ENCODE measurements around the gene DNAJB13. TPM values are rescaled to one million over a fixed set of nuclear protein-coding genes. Genes with fewer than 3 reads are reported as not detected.

Gene DNAJB13, protein sequence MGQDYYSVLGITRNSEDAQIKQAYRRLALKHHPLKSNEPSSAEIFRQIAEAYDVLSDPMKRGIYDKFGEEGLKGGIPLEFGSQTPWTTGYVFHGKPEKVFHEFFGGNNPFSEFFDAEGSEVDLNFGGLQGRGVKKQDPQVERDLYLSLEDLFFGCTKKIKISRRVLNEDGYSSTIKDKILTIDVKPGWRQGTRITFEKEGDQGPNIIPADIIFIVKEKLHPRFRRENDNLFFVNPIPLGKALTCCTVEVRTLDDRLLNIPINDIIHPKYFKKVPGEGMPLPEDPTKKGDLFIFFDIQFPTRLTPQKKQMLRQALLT
- 0.15 to 0.50 TPM (median 0.41 TPM) in 5 replicates for total RNA-seq (2022; extraction: Qiagen RNA extraction)

DNA sequence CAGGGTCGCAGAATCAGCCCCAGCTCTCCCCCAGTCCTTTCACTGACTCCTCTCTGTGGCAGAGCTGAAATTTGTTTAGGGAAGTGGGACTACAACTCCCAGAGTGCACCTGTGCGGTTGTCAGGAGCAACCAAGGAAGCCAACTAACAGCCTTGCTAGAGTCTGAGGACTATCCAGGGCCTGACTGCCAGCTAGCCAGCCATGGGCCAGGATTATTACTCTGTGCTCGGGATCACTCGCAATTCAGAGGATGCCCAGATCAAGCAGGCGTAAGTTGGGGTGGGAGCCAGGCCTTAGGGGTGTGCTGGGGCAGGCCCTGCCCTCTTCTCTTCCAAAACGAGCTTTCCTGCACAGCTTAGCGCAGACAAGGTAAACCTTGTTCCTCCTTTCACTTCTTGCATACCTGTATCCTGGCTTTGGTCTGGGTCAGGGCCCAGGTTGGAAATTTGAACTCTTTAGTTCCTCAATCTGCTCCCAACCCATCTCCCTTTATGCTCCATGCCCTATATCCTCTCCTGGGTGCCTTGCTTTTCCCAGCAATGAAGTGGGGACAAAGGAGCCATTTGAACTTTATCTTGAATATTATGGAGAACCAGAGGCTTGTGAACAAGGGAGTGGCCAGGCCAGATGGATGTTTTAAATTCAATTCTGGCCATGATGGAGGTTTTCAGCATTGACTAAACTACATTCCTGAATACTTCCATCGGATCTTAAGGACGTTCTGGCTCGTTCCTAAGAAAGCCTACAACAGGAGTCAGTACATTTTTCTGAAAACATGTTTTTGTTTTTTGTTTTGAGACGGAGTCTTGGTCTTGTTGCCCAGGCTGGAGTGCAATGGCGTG, at the start of gene DNAJB13:
DNAJB13 (plus strand) TSS at position 158 of the 842 bp plus-strand sequence; CDS start at position 202, 44 bp downstream.

DNA sequence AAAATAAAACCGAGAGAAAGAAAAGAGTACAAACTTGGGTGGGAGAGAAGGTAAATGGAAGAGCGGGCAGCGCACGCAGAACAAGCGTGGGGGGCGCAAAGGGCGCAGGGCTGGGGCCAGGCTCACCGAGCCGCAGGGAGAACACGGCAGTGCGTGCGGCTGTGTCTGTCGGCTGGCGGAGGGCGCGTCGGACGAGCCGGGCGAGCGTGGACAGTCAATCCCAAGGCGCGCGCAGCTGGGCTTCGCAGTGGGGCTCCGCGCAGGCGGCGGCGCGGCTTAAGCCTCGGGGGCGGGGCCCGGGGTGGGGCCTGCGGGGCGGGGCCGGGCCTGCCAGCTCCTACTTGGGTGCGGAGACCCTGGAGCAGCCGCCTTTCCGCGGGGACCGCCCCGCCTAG, 31.8 kb downstream of the DNAJB13 start, which contains the start of gene UCP2:
UCP2 (minus strand) TSS at position 249 of the 395 bp plus-strand sequence. CDS start 4,465 bp downstream, outside the sequence.

DNA sequence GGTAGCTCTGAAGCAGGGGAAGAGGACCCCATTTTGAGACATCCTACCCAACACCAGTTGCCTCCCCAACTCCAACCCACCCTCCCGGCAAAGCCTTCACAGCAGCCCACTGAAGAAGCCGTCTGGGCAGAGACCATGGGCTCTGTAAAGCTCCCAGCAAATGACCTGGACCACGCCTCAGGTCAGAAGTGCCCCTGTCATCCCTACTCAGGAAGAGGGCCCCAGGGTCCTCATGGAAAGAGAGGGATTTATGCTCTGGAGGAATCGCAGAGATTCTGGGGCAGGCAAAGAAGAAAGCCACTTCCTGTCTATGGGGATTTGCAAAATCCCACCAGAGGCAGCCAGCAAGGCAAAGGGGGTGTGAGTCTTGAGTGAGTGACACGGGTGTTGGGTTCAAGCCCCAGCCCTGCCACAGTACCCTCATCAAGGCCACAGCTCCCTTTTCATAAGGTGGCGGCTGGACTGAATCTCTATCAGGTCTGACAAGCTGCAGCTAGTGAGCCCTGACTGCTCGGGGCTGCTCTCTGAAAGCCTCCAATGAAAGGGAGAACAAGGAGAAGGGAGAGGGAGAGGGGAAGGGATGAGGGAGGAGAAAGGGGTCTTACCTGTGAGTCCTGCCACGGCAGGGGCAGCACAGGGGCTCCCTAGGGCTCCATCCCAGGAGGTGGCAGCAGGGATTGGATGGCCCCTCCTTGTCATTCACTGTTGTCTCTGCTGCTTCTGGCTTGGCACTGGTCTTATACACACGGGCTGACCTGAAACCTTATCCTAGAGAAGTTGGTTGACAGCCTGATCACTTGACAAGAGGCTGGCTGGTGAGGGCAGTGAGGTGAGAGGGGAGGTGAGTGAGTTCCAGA, 57.8 kb downstream of the DNAJB13 start, which contains the start of gene UCP3:
UCP3 (minus strand) TSS at position 713 of the 857 bp plus-strand sequence. CDS start 2,043 bp downstream, outside the sequence.

Other genes starting within 250 kb of the DNAJB13 start
- 52.5 to 69.8 TPM (median 59.3 TPM) in 5 replicates for gene RAB6A, start 190.0 kb upstream of the DNAJB13 start, total RNA-seq (2022; extraction: Qiagen RNA extraction)
- 46.0 to 51.0 TPM (median 48.3 TPM) in 5 replicates for gene MRPL48, start 163.2 kb upstream of the DNAJB13 start, total RNA-seq (2022; extraction: Qiagen RNA extraction)
- gene COA4, start 74.2 kb upstream of the DNAJB13 start, total RNA-seq (2022; extraction: Qiagen RNA extraction): 129 to 147 TPM (median 134 TPM) in 5 replicates
- gene PAAF1, start 74.0 kb upstream of the DNAJB13 start, total RNA-seq (2022; extraction: Qiagen RNA extraction): 10.8 to 12.7 TPM (median 11.6 TPM) in 5 replicates
- gene UCP2, start 31.8 kb downstream of the DNAJB13 start, total RNA-seq (2022; extraction: Qiagen RNA extraction): 71.6 to 85.6 TPM (median 79.9 TPM) in 5 replicates
- gene UCP3, start 58.1 kb downstream of the DNAJB13 start, total RNA-seq (2022; extraction: Qiagen RNA extraction): 1.3 to 2.5 TPM (median 1.5 TPM) in 5 replicates
- gene C2CD3, start 220.0 kb downstream of the DNAJB13 start, total RNA-seq (2022; extraction: Qiagen RNA extraction): 16.3 to 18.7 TPM (median 18.1 TPM) in 5 replicates
- gene PPME1, start 220.3 kb downstream of the DNAJB13 start, total RNA-seq (2022; extraction: Qiagen RNA extraction): 54.8 to 58.0 TPM (median 57.1 TPM) in 5 replicates

All from A549 treated with CORT108297 at 1 μM for 4 hours (cell line).